DOHH2 (cell line): ENCODE results near the gene GBE1.
A peak's percentile ranks its signal among the peaks of the same experiment; 100 is the strongest.

Experiments used
- H3F3A ChIP-seq: fragments of 200-600 bp; sonication (generic), shearing (Covaris generic); 2 replicates; pipeline ENCODE4 v1.6.0; 2016; ENCODE audit warnings: antibody characterized with exemption, mild to moderate bottlenecking; ENCODE audit not compliant: control insufficient read depth, insufficient read depth
- H3K27ac ChIP-seq: fragments of 200-600 bp; sonication (generic); 2 replicates; pipeline ENCODE4 v1.5.1; 2014; ENCODE audit warnings: low read depth, mild to moderate bottlenecking, low read length, moderate library complexity
- H3K27me3 ChIP-seq: fragments of 200-600 bp; sonication (generic); 2 replicates; pipeline ENCODE4 v1.6.1; 2014; ENCODE audit warnings: mild to moderate bottlenecking, low read length, mixed read lengths; ENCODE audit not compliant: control insufficient read depth
- H3K36me3 ChIP-seq: fragments of 200-600 bp; sonication (generic); 2 replicates; pipeline ENCODE4 v1.6.1; 2014; ENCODE audit warnings: mild to moderate bottlenecking, low read length, moderate library complexity, mixed read lengths; ENCODE audit not compliant: control insufficient read depth
- H3K4me1 ChIP-seq: fragments of 200-600 bp; sonication (generic); 2 replicates; pipeline ENCODE4 v1.6.1; 2014; ENCODE audit warnings: mild to moderate bottlenecking, low read length, mixed read lengths; ENCODE audit not compliant: control insufficient read depth
- H3K4me2 ChIP-seq: fragments of 200-600 bp; sonication (generic); 2 replicates; pipeline ENCODE4 v1.6.0; 2014; ENCODE audit warnings: mild to moderate bottlenecking, low read length, moderate library complexity
- H3K4me3 ChIP-seq: fragments of 200-600 bp; sonication (generic); 2 replicates; pipeline ENCODE4 v1.5.1; 2014; ENCODE audit warnings: mild to moderate bottlenecking, low read length, mixed read lengths
- H3K79me2 ChIP-seq: fragments of 200-600 bp; sonication (generic); 2 replicates; pipeline ENCODE4 v1.6.1; 2014; ENCODE audit warnings: mild to moderate bottlenecking, low read length, mixed read lengths; ENCODE audit not compliant: control insufficient read depth
- H3K9me2 ChIP-seq: fragments of 200-600 bp; sonication (generic); replicated peaks from 2 replicates; pipeline ENCODE4 v1.6.1; 2014; ENCODE audit warnings: mild to moderate bottlenecking, low read length, mixed read lengths; ENCODE audit not compliant: control insufficient read depth
- H3K9me3 ChIP-seq: fragments of 200-600 bp; sonication (generic); 2 replicates; pipeline ENCODE4 v1.6.1; 2014; ENCODE audit warnings: antibody characterized with exemption, low read length, mixed read lengths; ENCODE audit not compliant: control insufficient read depth, insufficient read depth
- H4K20me1 ChIP-seq: fragments of 200-600 bp; sonication (generic); 2 replicates; pipeline ENCODE4 v1.6.0; 2014; ENCODE audit warnings: low read depth, mild to moderate bottlenecking, antibody characterized with exemption, low read length, moderate library complexity; ENCODE audit not compliant: control insufficient read depth, insufficient read depth
- CTCF ChIP-seq: fragments of 200-600 bp; sonication (generic); IDR thresholded peaks from one replicate; pipeline ENCODE4 v1.5.1; 2014; ENCODE audit warnings: antibody characterized with exemption, mild to moderate bottlenecking, low read depth, low read length; ENCODE audit not compliant: poor library complexity, severe bottlenecking
- EZH2phosphoT487 ChIP-seq: fragments of 200-600 bp; sonication (generic); IDR thresholded peaks from 2 replicates; pipeline ENCODE4 v1.6.1; 2017; ENCODE audit warnings: borderline replicate concordance, mild to moderate bottlenecking, antibody characterized with exemption, low read length, moderate library complexity, mixed read lengths

Gene GBE1

DNA sequence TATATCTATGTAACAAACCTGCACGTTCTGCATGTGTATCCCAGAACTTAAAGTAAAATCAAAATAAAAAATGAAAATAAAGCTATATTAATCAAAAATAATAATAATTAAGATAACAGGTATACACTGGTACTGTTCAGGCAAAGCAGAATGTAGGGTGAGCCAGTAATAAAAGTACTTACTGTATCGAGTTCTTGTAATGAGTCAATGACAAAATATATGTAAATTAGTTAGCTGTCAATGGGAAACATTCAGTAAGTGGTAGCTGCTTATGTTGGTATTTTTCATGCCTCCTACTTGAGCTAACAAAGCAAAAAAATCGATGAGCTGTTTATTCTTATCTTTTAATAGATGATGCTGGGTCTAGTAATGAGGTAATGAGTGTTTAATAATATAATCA, 93.2 kb downstream of the GBE1 start:
- Histone ChIP-seq H3F3A (no peaks in the 10 kb centered on the region), H3K79me2 (no peaks in the 10 kb centered on the region), H3K4me3 (no peak overlapping the region), H3K4me1 (no peaks in the 10 kb centered on the region), H4K20me1 (no peaks in the 10 kb centered on the region), H3K36me3 (no peaks in the 10 kb centered on the region), H3K27ac (no peak overlapping the region), H3K9me2 (no peaks in the 10 kb centered on the region), H3K9me3 (no peaks in the 10 kb centered on the region), H3K27me3 (no peaks in the 10 kb centered on the region), H3K4me2 (no peak overlapping the region)
- TF ChIP-seq CTCF: no peak
- TF ChIP-seq EZH2phosphoT487: no peak

DNA sequence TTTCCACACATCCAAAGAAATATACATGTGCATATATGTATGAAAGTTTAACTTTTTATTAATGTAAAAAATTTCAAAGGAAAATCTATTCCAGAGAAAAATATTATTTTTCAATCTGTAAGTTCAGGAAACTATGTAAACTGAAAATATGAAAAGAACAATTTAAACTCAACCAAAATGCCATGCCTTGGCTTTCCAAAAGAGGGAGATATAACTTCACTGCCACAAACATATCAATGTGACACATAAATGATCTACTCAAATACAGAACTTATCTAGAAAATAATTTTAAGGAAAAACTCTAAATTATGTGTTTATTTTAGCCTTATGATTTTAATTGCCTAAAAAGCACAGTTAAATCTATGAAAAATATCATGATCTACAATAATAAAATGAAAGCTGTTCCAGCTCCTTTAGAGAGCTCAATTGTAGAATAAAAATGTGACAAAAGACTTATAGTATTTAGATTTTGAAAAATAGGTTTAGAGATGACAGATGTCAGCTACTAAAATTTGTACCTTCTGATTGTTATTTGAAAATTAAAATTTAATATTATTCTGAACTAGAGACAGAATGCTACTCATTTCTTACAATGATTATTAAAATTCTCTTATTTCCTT, 94.8 kb downstream of the GBE1 start:
- no peaks in the 10 kb centered on the region for H3K27me3 ChIP-seq
- H3F3A ChIP-seq: no peaks in the 10 kb centered on the region

GRCh38 chr3:81663114-81663513, 98.3 kb downstream of the GBE1 start:
- no peaks in the 10 kb centered on the region for H3K36me3 ChIP-seq
- no peaks in the 10 kb centered on the region for H4K20me1 ChIP-seq
- H3K4me3 ChIP-seq: no peak overlapping the region
- H3K4me2 ChIP-seq: no peak overlapping the region
- no peaks in the 10 kb centered on the region for H3F3A ChIP-seq
- no peaks in the 10 kb centered on the region for H3K27me3 ChIP-seq
- no peaks in the 10 kb centered on the region for H3K79me2 ChIP-seq
- no peak for TF ChIP-seq EZH2phosphoT487
- TF ChIP-seq CTCF: no peak
- no peaks in the 10 kb centered on the region for H3K9me2 ChIP-seq
- no peaks in the 10 kb centered on the region for H3K4me1 ChIP-seq
- H3K9me3 ChIP-seq: no peaks in the 10 kb centered on the region
- no peak overlapping the region for H3K27ac ChIP-seq

More for the DNA sequence above, 94.8 kb downstream of the GBE1 start:
- H3K4me2 ChIP-seq: no peak overlapping the region
- no peaks in the 10 kb centered on the region for H3K4me1 ChIP-seq
- TF ChIP-seq EZH2phosphoT487 (no peak), CTCF (peak; percentile 57)
- no peaks in the 10 kb centered on the region for H3K36me3 ChIP-seq
- no peaks in the 10 kb centered on the region for H3K9me3 ChIP-seq
- H3K27ac ChIP-seq: no peak overlapping the region
- no peaks in the 10 kb centered on the region for H4K20me1 ChIP-seq
- no peaks in the 10 kb centered on the region for H3K79me2 ChIP-seq
- H3K9me2 ChIP-seq: no peaks in the 10 kb centered on the region
- no peak overlapping the region for H3K4me3 ChIP-seq
